Stimulated activated CD8-positive, alpha-beta memory T cell treated with anti-CD3 and anti-CD28 coated beads, Interleukin-15, amount 100 ng/mL, for 1 hour (primary cell): ENCODE results near the gene ROPN1B.
"Not testable (repeated sequence)": the region's sequence is repeated elsewhere in the genome, so short reads cannot be mapped to it uniquely, and the experiment has no call there.

Experiments used
- DNase-seq: peaks from one replicate; pipeline ENCODE4 v3.0.0-alpha.2; 2020; ENCODE audit warnings: low read depth

ROPN1B gene

DNA sequence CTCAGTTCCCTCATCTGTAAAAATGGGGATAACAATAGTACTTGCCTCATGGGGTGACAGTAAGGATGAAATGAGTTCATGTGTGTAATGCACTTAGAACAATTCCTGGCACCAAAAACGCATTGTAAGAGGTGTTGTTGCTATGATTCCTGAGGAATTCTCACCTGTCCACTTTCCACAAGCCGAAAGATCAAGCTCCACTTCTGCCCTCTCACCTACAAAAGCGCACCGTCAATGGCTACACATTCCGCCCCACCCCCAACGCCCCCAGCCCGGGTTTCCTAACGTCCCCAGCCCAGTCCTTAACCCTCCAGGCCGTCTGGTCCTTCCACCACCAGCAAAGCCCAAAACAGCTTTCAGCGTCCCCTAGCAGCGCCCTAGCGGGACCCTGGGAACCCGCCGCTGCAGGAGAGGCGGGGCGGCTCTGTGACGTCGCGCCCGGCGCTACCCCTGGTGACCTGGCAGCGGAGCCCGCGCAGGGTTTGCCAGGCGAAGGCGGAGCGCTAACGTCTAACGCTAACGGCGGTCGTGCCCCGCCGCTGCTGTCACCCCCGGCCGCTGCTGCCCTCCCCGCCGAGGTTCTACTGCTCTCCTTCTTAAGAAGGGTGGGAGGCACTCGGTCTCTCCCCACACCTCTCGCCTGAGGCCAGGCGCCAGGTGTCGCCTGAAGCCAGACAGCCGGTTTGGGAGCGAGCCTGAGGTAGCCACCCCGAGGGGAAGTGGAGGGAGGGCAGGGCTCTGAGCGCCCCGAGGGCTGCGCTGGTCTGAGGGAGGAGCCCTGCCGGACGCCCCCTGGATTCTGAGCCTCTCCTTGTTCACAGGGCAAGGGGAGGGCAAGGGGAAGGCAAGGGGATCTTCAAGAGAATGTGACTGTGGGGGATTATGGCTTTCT is at the start of gene ROPN1B:
Gene ROPN1B (plus strand): TSS at position 478 of the 892 bp plus-strand sequence. CDS start 2,877 bp downstream, outside the sequence.
- not testable (repeated sequence) for DNase-seq

DNA sequence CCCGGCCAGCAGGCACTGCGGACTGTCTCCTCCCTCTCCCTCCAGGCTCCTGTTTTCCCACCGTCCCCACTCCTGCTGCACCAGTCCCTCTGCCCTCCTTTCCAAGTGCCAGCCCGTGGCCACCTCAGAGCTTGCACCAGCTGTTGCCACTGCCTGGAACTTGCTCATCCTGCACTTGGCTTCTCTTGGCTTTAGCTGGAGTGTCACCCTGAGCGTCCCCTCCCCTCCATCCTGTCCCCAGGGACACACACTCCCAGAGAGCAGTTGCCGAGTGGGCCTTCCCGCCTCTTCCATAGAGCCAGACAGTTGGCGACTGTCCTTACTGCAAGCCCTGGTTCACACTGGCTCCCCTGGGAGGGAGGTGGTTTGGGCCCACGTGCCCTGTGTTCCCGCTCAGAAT is 48.8 kb upstream of the ROPN1B start:
- DNase-seq, result not testable (repeated sequence)

GRCh38 chr3:125920751-125921279 is 48.2 kb upstream of the ROPN1B start:
- not testable (repeated sequence) for DNase-seq

DNA sequence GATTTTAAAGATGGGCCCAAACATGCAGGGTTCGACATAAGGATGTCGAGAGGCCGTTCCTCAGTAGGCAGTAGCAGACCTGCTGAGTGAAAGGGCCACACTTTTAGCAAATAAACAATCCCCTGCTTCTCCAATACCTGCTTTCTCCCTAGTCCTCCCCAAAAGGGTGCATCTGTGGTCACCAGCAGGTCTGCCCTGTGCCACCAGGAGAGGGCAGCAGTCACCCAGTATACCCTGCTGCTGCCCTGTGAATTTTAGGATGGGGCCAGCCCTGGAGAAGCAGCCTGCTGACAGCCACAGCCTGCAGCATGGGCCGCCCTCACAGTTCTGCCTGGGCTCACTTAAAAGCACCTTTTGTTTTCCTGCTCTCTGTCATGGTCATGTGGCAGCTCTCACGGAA is 47.3 kb upstream of the ROPN1B start:
- DNase-seq, result not testable (repeated sequence)

GRCh38 chr3:125923324-125924115 is 45.5 kb upstream of the ROPN1B start:
- DNase-seq, result not testable (repeated sequence)

GRCh38 chr3:125924276-125924675 is 44.7 kb upstream of the ROPN1B start:
- not testable (repeated sequence) for DNase-seq

GRCh38 chr3:125925727-125926126 is 43.3 kb upstream of the ROPN1B start:
- DNase-seq, result not testable (repeated sequence)

GRCh38 chr3:125928771-125929545 is 40.0 kb upstream of the ROPN1B start:
- DNase-seq, result peak; percentile 65

- not testable (repeated sequence) for DNase-seq
Observed at GRCh38 chr3:125929765-125930164, 39.2 kb upstream of the ROPN1B start.

- not testable (repeated sequence) for DNase-seq
Observed at GRCh38 chr3:125931355-125931880, 37.6 kb upstream of the ROPN1B start.

DNA sequence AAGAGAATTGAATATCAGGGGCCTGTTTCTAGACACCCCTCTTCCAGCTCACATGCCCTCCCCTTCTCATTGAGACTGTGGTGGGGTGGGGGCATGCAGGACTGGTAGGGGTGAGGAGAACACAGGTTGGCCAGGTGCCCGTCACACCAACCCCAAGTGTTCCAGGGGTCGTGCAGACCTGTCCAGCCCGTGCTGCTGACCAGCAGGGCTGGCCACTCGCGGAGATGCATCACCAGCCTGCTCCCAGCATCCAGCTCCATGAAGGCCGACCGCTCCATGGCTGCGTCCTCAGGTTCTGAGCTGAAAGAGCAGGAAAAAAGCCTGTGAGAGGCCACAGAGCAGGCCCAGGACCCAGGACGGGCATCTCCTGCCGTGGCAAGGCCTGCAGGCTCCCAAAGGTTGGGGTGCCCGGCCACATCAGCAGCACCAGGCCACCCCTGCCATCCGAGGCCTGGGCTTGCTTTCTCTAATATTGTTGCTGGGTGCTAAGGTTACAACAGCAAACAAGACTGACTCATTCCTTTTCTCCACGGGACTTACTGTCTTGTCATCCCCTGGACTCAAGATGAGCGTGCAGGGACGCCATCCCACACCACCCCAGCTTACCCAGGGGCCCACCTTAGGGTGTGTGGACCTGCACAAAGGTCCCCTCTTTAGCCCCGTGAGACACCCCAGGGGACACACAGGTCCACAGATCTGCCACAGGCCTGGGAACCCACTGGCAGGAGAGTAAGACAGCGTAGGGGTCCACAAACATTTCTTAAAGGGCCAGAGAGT is 35.4 kb upstream of the ROPN1B start:
- not testable (repeated sequence) for DNase-seq

DNA sequence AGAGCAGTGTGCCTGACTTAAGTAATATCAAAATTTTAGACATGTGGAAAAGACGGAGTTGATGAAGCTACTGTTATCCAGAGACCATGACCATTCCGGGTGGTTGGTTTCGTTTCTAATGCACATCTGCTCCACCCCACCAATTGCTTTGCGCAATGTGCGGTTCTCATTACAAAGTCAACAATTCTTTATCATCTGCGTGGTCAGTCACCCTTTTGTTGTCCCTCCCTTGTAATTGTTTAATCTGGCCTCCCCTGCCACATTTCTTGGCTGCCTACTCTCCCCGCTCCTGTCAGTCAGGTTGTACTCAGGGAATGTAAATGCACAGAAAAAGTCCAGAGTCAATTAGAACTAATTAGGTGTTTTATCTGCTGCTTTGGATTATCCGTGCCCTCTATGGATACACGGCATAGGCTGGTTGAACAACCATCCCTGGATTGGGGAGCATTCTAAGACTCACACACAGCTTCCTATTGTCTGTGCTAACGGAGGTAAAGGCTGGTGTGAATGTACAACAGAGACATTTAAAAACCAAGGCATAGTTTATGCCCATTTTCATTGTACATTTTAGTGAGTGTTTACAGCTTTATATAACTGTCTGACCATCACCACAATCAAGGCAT is 33.6 kb upstream of the ROPN1B start:
- not testable (repeated sequence) for DNase-seq

DNA sequence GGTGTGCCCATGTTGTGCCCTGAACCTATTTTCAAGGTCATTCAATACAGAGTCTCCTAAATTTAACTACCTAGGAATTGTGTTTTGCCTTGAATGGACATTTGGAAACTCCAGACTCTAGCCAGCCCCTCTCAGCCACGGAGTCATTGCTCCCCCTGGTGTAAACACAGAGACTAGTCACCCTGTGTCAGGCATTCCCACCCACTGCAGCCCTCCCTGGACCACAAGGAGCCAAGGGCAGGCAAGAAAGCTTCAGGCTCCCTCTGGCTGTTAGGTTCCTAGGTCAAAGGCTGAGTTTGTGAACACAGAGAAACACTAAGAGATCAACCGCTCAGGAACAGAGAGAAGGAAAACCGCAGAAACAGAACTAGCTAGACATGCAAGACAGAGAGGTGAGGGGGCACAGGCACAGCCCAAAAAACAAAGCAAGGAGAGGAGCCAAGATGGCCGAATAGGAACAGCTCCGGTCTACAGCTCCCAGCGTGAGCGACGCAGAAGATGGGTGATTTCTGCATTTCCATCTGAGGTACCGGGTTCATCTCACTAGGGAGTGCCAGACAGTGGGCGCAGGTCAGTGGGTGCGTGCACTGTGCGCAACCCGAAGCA is 32.7 kb upstream of the ROPN1B start:
- not testable (repeated sequence) for DNase-seq

DNA sequence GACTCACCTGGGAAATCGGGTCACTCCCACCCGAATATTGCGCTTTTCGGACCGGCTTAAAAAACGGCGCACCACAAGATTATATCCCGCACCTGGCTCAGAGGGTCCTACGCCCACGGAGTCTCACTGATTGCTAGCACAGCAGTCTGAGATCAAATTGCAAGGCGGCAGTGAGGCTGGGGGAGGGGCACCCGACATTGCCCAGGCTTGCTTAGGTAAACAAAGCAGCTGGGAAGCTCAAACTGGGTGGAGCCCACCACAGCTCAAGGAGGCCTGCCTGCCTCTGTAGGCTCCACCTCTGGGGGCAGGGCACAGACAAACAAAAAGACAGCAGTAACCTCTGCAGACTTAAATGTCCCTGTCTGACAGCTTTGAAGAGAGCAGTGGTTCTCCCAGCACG is 32.1 kb upstream of the ROPN1B start:
- not testable (repeated sequence) for DNase-seq

DNA sequence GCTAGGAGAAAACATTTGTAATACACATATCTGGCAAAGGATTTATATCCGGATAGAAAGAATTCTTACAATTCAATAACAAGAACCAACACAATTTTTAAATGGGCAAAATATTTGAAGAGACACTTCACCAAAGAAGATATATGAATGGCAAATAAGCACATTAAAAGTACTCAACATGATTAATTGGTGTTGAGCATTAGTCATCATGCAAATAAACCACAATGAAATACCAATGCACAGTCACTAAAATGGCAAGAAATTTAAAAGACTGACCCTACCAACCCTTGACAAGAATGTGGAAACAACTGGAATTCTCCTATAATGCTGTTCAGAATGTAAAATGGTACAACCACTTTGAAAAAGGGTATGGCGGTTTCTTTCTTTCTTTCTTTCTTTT is 21.2 kb upstream of the ROPN1B start:
- not testable (repeated sequence) for DNase-seq

DNA sequence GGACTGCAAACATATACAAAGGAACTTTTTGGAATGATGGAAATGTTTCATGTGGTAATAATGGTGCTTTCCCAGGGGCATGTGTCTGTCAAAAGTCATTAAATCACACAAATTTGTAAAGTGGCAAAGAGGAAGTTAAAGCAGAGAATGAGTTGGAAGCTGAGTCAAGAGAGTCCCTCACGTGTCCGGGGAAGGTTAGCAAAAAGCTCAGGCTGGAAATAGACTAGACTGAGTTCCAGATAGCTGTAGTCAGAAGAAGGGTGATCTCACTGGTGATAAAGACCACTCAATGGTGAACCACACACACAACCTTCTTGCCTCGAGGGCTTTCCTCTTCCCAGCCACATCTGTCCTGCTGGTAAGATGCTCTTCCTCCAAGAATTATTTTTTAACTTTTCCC is 20.1 kb upstream of the ROPN1B start:
- not testable (repeated sequence) for DNase-seq

DNA sequence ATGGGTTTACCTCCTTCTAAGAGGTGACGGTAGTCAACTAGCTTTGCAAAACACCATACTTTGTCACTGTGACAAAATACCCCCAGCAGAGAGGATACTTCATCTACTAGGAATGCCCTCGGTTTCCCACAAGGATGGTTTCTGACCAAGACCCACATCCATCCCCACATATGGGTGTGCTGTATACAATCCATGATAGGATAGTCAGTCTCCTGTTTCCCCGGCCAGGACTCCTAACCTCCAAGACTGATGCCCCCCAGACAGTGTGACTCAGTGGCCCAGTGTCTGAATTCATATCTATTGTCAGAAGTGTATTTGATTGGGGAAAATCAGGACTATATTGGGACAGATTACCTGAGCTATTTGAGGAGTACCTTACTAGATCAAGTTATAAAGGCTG is 17.8 kb upstream of the ROPN1B start:
- DNase-seq, result not testable (repeated sequence)

- DNase-seq, result not testable (repeated sequence)
Observed at GRCh38 chr3:125957020-125957419, 12.0 kb upstream of the ROPN1B start.

DNA sequence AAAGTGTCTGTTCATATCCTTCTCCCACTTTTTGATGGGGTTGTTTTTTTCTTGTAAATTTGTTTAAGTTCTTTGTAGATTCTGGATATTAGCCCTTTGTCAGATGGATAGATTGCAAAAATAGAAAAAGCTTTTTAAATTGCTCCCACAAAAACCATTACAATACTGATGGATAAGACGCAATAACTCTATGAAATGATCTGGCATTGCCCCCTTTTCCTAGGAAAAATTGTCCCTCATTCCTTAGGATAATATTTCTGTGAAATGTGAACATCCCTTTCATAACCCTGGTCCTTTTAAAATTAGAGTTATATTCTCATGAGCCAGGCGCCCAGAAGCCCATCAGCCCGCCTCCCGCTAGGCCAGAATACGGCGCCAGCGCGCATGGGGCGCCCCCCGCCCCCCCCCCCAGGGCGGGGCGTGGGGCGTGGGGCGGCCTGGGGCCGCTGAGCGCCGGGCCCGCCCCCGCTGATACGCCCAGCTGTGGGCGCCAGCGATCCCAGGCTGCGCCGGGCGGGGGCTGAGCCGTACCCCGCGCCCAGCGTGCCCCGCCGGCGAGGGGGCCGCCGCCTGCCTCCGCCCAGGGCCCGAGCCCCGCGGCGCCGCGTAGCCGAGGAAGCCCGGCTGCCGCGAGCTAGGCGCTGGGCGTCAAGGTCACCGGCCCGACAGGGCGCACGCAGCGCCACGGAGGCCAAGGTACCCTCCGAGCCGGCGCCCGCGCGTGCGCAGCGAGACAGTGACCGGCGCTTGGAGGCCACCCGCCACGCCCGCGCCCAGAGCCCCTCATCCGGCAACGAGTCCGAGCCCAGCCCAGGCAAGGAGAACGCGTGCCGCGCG is 11.1 kb upstream of the ROPN1B start:
- DNase-seq, result no peak
